Glomerular visceral epithelial cell (primary cell): ENCODE data around the gene ZNF410.
"Not testable (repeated sequence)": the region's sequence is repeated elsewhere in the genome, so short reads cannot be mapped to it uniquely, and the experiment has no call there.

ENCODE experiments used
- DNase-seq: peaks from one replicate; pipeline ENCODE4 v3.0.0-alpha.2; 2016; ENCODE audit errors: extremely low spot score

Gene ZNF410

DNA sequence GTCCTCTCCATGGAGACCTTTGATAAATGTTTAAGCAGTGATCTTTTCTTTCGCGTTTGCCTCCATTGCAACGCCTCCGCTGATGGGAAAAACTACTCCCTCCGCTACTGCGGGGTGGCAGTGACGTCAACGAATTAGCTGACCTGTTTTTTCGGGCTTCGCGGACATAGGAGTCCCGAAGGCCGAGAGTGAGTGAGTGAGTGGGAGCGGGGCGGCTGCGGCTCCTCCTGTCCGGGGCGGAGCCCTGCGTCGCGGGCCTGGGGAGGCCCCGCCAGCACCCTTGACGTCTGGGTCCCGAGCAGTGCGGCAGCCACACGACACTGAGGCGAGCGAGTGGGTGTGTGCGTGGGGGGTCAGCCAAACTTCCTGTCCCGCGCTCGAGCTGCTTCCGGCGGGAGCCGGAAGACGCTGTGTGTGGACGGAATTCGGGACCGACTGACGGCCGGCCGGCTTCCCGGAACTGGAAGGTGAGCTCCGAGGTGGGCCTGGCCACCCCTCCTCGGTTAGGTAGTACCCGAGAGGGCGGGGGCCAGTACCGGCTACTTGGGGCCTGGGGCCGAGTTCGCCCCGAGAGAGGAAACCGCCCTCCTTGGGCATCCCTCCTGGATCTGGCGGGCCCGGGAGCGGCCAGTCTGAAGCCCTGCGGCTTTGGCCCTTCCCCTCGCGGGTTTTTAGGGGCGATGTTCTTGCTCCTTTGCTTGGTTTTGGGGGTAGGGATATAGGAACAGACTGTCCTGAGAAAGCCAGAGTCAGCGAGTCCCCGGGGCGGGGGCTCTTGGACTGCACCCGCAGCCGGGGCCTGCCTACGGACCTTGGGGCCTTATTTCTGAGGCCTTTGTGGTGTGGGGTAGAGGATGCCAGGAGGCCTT lies at the start of gene ZNF410:
Gene ZNF410 (plus strand): TSS at position 411 of the 869 bp plus-strand sequence. CDS start 5,317 bp downstream, outside the sequence.
- peak; percentile 97 for DNase-seq

DNA sequence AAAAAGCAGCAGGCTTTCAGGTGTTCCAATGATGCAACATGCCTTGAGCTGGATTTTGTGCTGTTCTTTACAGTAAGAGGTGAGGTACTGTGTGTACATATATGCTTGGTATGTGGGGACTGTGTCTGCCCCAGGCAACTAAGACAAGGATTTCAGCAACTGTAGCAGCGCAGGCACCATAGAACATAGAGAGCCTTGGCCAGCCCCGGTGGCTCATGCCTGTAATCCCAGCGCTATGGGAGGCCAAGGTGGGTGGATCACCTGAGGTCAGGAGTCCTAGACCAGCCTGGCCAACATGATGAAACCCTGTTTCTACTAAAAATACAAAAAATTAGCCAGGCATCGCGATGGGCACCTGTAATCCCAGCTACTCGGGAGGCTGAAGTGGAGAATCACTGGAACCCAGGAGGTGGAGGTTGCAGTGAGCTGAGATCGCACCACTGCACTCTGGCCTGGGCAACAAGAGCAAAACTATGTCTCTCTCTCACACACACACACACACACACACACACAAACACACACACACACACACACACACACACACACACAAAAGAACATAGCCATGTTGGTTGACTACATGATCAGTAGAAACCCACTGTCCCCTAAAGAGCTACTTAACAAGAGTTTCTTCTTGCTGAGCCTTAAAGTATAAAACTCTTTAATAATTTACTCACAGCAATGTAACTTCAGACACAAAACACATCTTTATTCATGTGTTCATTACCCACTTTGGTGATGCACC lies 48.2 kb upstream of the ZNF410 start:
- not testable (repeated sequence) for DNase-seq

- DNase-seq = peak; percentile 67
These were observed 44.5 kb upstream of the ZNF410 start for GRCh38 chr14:73842201-73842600.

DNA sequence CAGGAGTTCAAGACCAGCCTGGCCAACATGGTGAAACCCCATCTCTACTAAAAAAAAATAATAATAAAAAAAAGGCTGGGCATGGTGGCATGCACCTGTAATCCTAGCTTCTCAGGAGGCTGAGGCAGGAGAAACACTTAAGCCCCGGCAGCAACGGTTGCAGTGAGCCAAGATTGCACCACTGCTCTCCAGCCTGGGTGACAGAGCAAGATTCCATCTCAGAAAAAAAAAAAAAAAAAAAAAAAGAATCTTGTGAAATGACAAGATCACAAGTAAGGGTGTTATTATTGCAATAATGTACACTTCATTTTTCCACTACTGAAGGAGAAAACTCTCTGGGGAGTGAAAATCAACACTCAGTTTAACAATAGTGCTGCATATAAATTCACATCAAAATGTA lies 43.8 kb upstream of the ZNF410 start:
- DNase-seq = no peak

DNA sequence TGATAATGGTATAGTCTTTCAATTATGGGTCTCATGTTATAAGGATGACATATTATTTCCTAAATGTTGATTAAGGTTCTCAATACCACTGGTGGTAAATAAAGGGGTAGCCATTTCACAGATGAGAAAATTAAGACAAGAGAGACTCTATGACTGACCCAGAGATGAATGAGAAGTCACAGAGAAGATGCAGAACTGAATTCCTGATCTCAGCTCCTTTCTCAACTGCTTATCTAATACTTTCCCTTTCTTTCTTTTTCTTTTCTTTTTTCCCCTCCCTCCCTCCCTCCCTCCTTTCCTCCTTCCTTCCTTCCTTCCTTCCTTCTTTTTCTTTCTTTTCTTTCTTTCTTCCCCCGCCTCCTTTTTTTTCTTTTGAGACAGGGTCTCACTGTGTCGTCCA lies 43.4 kb upstream of the ZNF410 start:
- no peak for DNase-seq

- DNase-seq = no peak
These were observed 39.7 kb upstream of the ZNF410 start for GRCh38 chr14:73846947-73847346.

DNA sequence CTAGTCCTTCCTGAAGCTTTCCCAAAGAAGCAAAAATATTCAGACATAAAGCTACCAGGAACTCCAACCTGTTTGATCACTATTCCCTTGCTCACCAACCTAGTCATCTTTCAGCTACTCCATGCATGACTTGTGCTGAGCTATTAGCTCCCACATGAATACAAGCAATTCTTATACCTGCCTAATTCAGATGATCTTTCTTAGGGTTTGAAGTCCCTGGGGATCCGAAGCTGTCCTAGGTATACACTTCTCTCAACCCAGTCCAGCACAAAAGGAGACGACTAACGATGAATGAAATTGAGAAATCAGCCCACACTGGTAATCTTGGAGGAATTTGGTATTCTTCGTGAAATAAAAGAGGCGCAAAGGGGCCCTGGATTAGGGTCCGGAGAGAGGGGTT lies 35.7 kb upstream of the ZNF410 start:
- peak; percentile 71 for DNase-seq

- peak; percentile 98 for DNase-seq
These were observed 34.9 kb upstream of the ZNF410 start, which contains the start of gene PTGR2 for GRCh38 chr14:73851567-73852382. Gene PTGR2, plus strand, starts transcription at chr14:73851831. Its CDS starts 7,032 bp downstream, at chr14:73858863.

- no peak for DNase-seq
These were observed 27.5 kb upstream of the ZNF410 start for GRCh38 chr14:73859145-73859544.

GRCh38 chr14:73861073-73861472 lies 25.6 kb upstream of the ZNF410 start:
- DNase-seq = no peak

GRCh38 chr14:73862480-73862879 lies 24.2 kb upstream of the ZNF410 start:
- DNase-seq = no peak

DNA sequence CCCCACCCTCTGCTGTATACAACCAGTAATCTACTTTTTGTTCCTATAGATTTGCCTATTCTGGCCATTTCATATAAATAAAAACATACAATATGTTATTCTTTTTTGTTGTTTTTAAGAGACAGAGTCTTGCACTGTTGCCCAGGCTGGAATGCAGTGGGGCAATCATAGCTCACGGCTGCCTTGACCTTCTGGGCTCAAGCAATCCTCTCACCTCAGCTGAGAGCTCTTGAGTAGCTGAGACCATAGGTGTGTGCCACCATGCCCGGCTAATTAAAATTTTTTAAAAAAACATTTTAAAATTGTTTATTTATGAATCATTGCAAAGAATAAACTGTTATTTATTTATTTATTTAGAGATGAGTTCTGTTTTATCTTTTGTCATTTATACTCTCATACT lies 23.4 kb upstream of the ZNF410 start:
- no peak for DNase-seq

DNA sequence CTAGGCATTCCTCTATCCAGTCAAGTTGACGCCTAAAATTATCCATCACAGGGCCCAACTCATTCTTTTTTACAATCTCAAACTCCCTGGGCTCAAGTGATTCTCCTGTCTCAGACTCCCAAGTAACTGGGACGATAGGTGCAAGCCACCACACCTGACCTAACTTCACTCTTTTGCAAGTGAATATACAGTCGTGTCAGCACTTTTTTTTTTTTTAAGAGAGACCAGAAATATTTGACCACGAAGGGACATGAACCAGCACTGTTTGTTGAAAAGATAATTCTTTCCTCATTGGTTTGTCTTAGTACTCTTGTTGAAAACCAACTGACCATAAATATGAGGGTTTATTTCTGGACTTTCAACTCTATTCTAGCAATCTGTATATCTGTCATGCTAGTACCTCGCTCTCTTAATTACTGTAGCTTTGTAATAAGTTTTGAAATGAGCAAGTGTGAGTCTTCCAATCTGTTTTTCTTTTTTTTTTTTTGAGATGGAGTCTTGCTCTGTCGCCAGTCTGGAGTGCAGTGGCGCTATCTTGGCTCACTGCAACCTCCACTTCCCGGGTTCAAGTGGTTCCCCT lies 21.0 kb upstream of the ZNF410 start:
- no peak for DNase-seq

GRCh38 chr14:73869754-73870153 lies 16.9 kb upstream of the ZNF410 start:
- not testable (repeated sequence) for DNase-seq

- DNase-seq = no peak
These were observed 16.0 kb upstream of the ZNF410 start for GRCh38 chr14:73870525-73871235.

DNA sequence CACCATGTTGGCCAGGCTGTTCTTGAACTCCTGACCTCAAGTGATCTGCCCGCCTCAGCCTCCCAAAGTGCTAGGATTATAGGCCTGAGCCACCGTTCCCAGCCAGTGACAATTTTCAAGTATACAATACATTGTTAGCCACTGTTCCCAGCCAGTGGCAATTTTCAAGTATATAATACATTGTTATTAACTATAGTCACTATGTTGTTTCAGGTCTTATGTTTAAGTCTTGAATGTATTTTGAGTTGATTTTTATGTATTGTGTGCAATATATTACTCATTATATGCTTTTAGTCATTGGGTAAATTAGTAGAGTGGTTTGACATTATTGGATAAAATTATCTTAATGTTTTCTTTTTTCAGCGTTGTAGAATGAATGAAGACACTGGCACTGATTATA lies 13.0 kb upstream of the ZNF410 start:
- DNase-seq = no peak

DNA sequence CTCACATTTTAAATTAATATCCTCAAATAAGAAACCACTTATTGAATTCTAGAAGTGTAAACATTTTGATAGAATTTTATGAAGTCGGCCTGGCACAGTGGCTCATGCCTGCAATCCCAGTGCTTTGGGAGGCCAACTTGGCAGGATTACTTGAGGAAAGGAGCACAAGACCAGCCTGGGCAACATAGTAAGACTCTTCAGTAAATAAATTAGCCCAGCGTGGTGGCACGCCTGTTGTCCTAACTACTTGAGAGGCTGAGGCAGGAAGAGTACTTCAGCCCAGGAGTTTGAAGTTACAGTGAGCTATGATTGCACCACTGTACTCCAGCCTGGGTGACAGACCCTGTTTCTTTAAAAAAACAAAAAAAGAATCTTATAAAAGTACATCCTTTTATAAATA lies 8.9 kb upstream of the ZNF410 start:
- no peak for DNase-seq

GRCh38 chr14:73878436-73878835 lies 8.2 kb upstream of the ZNF410 start:
- DNase-seq = no peak

DNA sequence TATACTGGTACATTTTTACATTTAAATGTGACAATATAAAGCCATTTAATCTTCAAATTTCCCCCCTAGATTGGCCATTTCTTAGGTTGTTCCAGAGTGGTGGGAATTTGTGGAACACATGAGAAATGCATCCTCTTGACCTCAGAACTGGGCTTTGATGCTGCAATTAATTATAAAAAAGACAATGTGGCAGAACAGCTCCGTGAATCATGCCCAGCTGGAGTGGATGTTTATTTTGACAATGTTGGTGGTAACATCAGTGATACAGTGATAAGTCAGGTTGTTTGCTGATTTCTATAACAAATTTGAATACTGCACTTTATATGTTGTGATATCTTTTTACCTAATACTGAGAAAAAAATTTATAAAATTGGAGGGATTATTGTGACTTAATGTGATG lies 7.6 kb upstream of the ZNF410 start:
- DNase-seq = no peak

DNA sequence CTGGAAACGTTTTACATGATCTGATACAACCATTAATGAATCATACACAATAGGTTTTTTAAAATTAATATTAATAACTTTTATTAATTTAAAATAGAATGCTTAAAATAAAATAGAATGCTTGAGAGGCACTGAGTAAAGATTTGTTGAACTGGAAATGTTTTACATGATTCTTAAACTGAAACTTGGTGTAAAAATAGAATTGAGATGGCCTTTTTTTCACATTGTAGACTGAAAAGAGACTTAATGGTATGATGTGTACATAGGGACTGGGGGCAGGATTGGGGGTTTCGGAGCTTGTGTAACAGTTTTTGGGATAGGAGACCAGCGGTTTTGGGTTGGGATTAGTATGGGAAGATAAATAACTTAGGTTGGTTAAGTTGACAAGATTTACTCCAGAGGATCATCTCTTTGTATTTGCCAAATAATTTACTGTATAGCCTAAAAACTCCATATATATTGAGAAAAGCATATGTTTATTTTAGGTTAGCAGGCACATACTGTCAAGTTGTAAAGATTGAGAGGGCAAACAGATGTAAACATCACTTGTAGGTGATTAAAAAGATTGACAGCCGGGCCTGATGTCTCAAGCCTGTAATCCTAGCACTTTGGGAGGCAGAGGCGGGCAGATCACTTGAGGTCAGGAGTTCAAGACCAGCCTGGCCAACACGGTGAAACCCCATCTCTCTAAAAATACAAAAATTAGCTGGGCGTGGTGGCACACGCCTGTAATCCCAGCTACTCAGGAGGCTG lies 2.0 kb upstream of the ZNF410 start:
- DNase-seq = no peak
